GM19463 (cell line): ENCODE data around the gene FATE1.
A peak's percentile ranks its signal among the peaks of the same experiment; 100 is the strongest.

ENCODE experiments used
- ATAC-seq: cut with Tn5 transposase; IDR thresholded peaks from one replicate; pipeline ENCODE4 v1.9.1; 2021; ENCODE audit warnings: mild to moderate bottlenecking, moderate library complexity; ENCODE audit not compliant: unreplicated experiment

FATE1 gene

DNA sequence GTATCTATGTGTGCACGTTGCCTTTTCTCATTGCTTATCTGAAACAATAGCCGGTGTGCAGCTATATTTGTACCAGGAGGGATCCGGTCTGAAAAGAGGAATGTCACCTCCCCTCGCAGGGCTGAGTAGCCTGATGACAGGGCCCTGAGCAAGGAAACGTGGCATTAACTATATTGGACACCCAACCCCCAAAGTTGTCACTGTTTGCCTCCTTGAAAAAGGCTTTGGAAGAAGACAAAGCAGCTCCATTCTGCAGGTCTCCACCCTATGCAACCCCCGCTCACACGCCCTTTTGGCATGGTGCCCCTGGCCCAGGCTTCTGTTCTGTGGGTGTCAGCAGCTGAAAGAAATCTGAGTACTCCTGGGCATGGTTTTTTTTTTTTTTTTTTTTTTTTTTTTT is 12.3 kb upstream of the FATE1 start:
- ATAC-seq: no peak

DNA sequence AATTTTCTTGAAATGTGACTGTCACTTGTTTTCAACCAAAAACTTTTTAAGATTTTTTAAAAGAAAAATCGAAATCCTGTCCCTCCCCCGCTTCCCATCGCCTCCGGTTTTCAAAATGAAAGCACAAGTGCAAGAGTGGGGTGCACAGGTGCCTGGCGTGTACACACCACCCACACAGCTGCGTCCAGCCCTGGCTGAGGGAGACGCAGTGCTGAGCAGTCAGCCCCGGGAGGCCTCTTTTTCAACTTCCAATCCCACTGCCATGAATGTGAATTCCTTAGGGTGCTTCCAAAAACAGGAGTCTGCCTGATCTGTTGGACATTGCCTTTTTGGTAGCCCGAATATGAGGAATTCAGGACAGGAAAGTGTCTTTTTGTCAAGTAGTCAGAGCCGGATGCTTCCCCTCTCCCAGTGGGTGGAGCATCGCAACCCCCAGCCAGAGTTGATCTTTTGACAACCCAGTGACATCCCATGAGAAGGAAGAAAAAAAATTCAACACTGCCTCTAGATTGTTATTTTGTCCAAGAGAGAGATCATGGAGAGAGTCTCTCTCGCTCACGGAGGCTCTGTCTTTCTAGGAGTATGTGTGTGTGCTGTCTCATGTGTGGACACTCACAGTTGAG is 11.7 kb upstream of the FATE1 start:
- no peak for ATAC-seq

DNA sequence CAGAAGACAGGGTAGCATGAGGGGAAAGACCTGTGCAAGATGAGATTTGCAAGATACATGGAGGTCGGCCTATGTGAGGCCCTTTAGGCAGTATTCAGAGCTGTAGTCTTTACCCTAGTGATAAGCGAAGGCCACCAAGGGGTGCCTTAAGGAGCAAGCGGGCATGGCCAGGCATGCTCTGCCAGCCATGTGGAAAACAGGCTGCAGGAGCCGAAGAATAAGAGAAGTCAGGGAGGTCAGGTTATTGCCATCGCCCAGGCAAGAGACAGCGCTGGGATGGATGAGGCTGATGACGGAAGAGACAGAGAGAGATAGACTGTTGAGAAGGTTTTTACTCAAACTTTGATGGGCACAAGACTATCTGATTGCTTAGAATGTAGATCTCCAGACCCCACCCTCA is 7.0 kb upstream of the FATE1 start:
- no peak for ATAC-seq

DNA sequence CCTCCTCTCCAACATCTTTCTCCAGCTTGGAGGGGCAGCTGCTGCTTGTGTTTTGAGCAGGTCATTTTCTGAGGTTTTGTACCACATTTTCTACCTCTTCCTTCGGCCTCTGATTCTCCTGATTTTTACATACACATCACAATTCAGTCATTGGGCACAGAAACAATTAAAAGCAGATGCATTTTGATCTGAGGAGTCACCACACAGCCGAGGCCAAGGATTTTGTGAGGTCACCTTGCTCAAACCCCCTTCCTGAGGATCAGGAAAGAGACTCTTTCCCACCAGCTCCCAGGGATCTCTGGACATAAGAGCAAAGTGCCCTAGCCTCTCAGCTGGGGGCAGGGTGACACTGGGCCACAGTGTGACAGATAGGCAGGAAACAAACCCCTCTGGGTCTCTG is 5.4 kb upstream of the FATE1 start:
- ATAC-seq: no peak

DNA sequence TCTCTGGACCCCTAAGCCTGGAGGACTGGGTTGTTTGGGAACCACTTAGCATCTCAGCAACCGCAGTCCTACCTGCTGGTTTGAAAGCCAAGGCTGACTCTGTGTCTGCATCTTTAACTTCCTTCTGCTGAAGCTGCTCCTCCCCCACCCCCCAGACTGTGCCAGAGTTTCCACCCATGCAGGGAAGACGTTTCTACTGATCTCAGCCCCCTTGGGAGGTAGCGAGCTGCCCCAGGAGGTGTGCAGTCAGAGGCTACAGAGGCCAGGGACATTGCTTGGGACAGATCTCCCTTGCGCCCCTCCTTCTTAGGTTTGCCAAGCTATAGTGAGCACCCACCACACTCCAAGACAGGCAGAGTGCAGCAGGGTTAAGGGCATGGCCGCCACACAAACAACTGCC is 4.7 kb upstream of the FATE1 start:
- ATAC-seq: no peak

DNA sequence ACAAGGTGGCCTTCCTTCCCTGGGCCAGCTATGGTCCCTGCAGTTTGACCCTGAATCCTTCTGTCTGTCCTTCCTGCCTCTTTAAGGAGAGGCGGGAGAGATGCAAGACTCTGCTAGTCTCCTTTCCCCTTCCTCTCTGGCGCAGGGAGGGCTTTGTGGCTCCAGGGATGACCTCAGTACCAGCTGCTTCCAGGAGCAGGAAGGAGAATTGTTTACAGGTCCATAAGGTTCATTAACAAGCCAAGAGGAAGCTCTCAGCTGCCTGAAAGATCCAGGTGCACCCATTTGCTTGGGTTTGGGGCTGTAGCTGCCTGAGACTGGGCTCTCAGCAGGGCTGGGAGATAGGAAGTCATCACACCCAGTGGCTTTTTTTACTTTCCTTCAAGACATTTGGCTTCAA is 4.0 kb upstream of the FATE1 start:
- no peak for ATAC-seq

DNA sequence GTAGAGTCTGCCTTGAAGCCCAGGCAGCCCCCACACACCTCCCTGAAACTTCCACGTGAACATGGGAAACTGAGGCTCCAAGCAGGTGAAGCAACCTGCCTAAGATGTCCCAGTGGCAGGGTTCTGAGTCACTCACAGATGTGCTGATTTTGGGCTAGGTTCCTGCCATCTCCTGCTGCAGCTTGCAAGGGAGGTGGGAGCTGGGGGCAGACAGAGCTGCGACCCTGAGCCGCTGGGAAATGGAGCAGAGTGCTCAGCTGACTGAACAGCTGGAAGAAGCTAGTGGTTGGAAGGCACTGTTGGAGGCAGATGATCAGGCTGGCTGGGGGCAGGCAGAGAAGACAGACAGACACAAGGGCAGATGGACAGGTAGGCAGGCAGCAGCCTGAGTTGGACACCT is 3.6 kb upstream of the FATE1 start:
- ATAC-seq: no peak

DNA sequence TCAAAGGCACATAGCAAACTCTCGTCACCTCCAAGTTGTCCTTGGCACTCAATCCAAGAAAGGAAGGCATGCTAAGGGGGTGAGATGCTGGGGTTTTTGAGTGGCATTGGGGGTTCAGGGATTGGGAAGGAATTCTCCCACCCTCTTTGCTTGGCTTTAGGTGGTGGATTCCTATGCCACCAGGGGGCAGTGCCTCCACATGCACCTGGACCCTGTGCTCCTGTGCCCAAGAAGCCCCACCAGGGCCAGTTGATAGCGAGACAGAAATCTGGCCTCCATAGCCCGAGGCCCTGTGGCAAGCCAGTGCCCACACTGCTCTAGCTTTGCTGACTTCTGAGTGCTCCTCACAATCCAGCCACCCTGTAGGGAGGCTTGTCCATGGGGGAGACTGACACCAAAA is 2.0 kb upstream of the FATE1 start:
- ATAC-seq: no peak

DNA sequence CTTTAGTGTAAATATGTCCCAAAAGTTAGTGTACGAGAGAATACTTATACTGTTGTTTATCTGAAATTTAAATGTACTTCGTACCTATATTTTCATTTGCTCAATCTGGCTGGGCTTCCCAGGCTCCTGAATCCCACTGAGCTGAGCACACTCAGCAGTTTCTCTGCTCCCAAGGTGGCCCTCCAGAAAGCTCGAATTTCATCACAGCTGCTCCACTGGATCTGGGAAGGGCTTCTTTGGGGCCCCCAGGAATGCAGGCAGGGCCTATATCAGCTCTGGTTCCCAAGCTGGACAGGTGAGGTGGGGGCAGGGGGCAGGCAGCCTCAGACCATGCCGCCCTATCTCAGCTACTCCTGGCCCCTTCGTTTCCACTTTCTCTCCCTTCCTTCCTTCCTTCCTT is 1.5 kb upstream of the FATE1 start:
- ATAC-seq: no peak

DNA sequence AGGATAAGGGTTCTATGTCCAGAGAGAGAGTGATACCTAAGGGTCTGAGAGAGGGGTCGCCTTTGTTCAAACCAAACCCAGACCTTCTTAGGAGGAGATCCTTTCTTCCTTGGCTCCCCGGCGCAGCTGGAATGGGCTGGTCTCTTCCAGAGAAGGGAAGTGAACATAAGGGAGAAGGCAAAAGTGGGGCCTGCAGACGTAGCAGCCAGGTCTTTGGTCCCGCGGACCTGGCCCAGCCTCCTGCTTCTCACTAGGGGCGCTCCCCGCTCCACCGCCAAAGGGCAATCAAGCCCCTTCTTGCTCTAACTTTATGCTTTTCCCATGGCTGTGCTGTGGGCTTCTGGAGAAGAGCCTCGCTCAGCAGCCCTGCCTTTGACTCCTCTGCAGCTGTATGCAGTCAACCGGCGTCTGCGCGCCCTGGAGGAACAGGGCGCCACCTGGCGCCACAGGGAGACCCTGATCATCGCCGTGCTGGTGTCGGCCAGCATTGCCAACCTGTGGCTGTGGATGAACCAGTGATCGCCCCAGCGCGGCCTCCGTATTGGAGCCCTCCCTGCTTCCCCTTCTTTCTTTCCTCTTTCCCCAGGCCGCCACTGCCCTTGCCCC is 6.5 kb downstream of the FATE1 start:
- peak; percentile 51 for ATAC-seq

DNA sequence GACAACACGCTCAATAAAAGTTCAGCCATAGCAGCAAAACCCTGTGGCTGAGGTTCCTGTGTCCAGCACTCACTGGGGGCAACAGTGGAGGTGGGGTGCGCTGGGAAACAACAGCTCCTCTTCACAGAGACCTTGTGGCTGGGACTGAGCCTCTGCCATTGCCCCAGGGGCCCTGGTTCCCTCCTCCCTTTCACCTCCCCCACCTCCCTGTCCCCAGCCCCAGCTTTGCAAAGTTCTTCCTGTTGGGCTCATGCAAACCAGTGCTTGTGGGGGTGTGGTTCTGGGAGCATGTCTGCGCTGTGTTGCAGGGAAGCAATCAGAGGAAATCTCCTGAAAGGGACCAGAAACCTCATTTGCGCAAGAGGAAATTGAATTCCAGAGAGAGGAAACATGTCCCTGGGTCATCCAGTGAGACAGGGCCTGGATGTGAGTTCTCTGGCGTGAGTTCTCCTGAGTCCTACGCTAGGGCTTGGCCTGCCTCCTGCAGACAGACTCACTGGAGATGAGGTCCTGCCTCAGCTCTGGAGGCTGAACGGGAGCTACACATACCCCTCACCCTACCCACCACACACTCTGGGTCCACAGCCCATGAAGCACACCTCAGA is 7.4 kb downstream of the FATE1 start:
- ATAC-seq: no peak

DNA sequence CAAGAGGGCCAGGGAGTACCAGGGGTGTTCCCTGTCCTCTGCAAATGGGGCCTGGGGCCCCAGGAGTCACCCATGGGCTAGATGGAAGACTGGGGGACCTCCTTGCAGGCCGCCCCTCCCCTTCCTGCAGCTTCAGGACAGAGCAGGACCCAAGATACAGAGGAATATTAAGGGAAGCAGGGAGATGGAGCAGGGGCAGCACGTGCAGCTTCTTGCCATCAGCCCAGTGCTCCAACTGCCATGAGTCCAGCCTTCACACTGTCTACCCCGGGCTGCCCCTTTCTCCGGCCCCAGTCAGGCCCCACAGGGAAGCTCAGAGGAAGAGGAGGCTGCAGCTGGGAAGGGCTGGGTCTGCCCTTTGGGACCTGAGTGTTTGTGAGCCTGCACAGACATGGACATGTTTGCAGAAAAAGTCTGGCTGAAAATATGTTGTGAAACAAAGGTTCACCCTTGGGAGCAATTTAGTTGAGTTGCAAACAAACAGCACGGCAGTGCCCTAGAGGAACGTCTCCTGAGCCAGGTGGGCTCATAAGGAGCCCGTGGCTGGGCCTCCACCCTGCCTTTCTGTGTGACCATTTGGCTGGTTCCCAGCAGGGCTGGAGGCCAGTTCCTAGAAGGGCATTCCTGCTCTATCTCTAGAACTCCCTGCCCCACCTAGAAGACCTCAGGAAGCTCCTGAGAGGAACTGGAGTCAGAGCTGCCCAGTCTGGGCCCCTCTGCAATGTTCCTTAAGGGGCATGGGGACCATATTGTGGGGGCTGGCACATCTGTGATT is 8.9 kb downstream of the FATE1 start:
- ATAC-seq: no peak

DNA sequence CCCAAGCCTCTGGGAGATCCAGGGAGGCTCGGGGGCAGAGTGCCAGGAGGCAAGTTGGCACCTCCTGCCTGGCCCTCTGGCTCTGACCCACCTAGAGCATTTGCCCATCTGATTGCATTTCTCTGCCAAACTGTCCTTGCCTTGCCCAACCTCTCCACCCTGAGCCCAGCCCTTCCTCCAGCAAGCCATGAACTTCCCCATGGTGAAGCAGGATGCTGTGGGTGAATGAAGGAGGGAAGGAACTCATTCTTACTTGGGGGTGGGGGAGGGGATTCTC is 9.4 kb downstream of the FATE1 start:
- no peak for ATAC-seq

DNA sequence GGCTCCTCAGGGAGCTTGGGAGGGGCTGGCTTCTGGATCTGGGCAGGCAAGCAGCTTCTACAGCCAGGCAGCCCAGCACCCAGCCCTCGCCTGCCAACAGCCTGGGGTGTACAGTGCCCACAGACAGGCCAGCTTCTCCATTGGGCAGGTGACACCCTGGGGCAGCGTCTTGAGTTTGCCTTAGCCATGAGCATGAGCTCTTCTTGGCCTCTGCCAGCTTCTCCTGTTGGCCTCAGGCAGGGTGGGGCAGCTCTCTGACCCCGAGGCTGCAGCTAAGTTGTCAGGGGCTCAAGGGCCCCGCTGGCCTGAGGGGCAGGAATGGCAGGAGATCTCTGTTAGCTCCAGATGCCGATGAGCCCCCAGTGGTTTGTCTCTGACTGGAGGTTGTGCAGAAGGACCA is 10.9 kb downstream of the FATE1 start:
- no peak for ATAC-seq

DNA sequence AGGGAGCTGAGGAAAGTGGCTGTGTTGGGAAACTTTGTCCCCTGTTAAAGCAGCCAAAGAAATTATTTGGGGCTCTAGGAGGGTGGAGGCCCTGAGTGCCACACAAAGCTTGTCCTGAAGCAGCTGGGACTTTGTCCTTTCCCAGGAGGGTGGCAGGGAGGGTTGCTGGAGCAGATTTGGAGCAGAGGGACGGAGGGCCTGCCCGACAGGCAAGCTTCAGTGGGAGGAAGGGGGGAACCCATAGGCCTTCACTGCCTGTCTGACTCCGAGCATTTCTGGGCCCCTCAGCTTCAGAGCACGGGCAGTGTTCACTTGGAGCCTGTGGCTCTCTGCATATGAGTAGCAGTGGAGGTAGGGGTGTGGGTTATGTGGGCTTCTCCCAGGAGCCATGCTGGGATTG is 11.5 kb downstream of the FATE1 start:
- no peak for ATAC-seq

DNA sequence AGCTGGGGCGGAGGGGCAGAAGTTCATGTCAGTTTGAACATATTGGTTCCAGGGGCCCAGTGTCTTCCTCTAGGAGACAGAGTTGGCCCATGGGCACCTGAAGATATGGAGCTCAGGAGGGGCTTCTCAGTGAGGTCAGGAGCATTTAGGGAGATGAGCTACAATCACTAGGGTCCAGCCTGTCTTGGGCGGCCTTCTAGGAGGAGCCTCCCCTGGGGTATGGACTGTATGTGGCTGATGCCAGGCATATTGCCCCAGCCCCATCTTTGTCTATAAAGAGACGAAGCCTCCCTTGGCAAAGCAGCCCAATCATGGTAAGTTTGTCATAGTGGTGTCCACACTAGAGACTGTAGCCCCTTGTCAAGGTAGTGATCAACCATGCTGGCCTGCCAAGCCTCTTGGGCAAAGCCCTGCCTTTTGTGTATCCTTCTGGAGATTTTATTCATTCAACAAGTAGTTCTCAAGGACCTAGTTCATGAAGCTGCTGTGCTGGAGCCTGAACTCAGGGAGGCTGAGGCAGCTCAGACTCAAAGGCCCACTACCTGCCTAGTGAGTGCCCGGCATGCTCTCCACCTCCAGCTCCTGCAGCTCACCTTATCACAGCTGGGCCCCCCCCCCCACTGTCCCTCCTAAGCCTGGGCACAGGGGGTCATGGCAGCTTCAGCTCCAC is 13.4 kb downstream of the FATE1 start:
- no peak for ATAC-seq

DNA sequence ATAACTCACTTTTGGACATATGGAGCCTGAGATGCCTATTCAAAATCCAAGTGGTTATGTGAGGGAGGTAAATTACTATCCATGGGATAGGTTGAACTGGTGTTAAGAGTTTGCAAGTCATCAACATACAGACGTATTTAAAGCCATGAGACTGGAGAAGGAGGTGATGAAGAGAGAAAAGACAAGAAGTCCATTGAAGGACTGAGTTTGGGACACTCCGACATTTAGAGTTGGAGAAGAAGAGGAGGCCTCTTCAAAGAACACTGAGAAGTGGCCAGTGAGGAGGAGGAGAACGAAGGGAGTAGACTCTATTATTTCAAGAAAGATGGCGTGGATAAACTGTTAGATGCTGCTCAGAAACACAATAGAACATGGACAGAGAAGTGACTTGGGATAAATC is 18.6 kb downstream of the FATE1 start, which contains the start of gene CNGA2:
CNGA2 (plus strand) TSS at position 301 of the 400 bp plus-strand sequence. CDS start 3,738 bp downstream, outside the sequence.
- ATAC-seq: no peak

DNA sequence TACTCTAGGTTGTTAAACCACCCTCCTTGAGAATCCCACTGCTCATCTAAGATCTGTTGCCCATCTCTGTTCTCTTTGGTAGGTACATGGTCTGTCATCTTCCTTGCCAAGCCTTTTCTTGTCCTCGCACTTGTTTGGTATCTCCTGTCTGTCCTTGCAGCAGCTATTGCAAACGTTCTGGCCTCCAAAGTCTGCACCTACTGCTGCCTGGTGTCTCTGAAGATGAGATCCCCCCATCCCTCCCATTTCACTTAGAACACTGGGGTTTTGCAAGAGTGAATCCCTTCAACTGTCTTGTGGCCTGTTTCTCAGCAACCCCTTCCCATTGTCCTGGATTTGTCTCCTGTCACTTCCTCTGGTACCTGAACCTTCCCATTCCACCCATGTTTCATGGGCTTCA is 19.4 kb downstream of the FATE1 start:
- ATAC-seq: no peak

DNA sequence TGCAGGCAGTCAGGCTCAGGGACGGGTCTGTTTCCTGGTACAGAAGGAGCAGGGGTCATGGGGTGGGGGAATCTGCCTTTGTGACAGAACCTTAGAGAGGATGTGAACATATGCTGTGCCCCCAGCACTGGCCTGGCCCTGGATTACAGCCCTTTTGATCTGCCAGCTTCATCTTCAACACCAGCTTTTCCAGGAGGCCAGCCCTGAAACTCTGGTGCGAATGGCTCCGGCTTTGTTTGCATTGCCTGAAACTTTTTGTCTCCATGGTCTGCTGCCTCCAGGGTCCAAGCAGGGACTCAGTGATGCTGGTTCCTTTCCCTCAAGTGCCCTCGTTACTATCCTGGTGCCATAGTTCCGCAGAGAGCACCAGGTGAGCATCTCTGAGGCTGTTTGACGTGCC is 20.9 kb downstream of the FATE1 start:
- no peak for ATAC-seq

DNA sequence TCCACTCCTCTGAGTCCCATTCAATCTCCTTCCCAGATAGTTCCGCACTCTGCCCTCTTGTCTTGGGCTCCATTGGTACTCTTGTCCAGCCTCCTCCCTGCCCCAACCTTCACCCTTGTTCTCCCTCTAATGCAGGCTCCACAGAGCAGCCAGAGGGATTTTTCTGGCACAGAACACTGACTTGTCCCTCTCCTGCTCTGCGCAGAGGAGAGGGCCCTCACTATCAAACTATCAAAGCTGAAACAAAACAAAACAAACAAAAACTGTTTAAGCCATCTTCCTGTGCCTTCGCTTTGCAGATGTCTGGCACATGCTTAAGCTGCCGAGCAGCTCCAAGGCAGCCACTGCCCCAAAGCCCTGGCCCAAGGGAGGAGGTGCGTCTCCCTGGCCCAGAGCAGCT is 21.7 kb downstream of the FATE1 start:
- no peak for ATAC-seq

DNA sequence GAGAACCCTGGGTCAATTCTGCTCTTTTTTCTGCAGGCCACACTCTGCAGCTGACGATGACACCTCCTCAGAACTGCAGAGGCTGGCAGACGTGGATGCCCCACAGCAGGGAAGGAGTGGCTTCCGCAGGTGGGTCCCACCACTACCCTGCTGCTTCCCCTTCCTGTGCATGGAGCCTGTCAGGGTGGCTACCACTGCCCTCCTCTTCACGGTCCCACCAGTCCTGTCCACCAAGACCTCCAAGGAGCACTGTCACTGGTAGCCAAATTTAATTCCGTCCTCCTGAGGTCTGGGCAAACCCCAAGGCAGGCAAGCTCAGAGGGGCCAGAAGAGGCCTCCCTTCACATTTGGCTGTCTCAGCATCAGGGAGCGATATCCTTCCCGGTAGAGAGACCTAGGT is 22.9 kb downstream of the FATE1 start:
- ATAC-seq: no peak

DNA sequence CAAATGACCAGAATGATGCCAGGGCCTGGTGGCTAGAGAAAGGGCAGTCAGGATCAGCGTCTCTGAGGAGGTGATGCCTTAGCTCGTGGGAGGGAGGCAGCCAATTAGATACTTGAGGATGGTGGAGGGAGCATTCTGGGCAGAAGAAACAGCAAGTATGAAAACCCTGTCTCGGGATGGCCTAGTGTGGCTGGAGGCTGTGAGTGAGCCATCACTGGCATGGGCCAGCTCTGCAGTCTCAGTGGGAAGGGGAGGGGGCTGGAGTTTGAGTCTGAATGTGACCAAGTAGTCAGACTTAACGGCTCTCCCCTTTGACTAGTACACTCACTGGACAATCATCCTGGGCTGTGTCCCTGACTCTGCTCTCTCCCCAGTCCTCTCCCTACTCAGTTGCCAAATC is 25.8 kb downstream of the FATE1 start:
- no peak for ATAC-seq
